Ascending aorta (tissue), 2 donors: ENCODE measurements around the gene ATOH1. TPM values are rescaled to one million over a fixed set of nuclear protein-coding genes. Genes with fewer than 3 reads are reported as not detected.

Source experiments
- DNase-seq, 2 donors: peaks; one replicate each; pipeline ENCODE4 v3.0.0-alpha.2; 2019; ENCODE audit warnings: low spot score in 2 of 2
- H3K27ac ChIP-seq, 2 donors: fragments of 200-600 bp; sonication (generic); one replicate each; pipeline ENCODE4 v1.5.1; 2016 to 2017; ENCODE audit warnings: mild to moderate bottlenecking in 1 of 2
- H3K27me3 ChIP-seq: fragments of 200-600 bp; sonication (generic); one replicate; pipeline ENCODE4 v1.5.1; 2017
- H3K36me3 ChIP-seq, 2 donors: fragments of 200-600 bp; sonication (generic); one replicate each; pipeline ENCODE4 v1.5.1; 2016
- H3K4me1 ChIP-seq, 2 donors: fragments of 200-600 bp; sonication (generic); one replicate each; pipeline ENCODE4 v1.5.1; 2016 to 2017; ENCODE audit warnings: mild to moderate bottlenecking in 1 of 2
- H3K4me3 ChIP-seq, 2 donors: fragments of 200-600 bp; sonication (generic); one replicate each; pipeline ENCODE4 v1.5.1; 2016 to 2017; ENCODE audit warnings: mild to moderate bottlenecking in 1 of 2
- H3K9me3 ChIP-seq, 2 donors: fragments of 200-600 bp; sonication (generic); one replicate each; pipeline ENCODE4 v1.5.1; 2016
- intact Hi-C: fragments of 100-400 bp; cut with DNase I; formaldehyde crosslinking; loops from one replicate; pipeline ENCODE4 v1.15.1; 2023
- total RNA-seq: library from RNA; depleted of rRNA; stranded (reverse); fragments of >200 nt; gene quantifications from one replicate; pipeline ENCODE4 v1.1.0, GENCODE V29; 2016
- TF ChIP-seq, protein P1 (sequence below), 3 experiments: fragments of 200-600 bp in 2 of 3; fragments of 450-650 bp in 1 of 3; sonication (generic) in 2 of 3; IDR thresholded peaks; one replicate each; pipeline ENCODE4 v1.5.1; 2016 to 2019; ENCODE audit warnings: antibody characterized with exemption in 3 of 3, mild to moderate bottlenecking in 1 of 3, moderate library complexity in 1 of 3

Gene ATOH1
- total RNA-seq, 1 donor from 2014 or later, result not detected

DNA sequence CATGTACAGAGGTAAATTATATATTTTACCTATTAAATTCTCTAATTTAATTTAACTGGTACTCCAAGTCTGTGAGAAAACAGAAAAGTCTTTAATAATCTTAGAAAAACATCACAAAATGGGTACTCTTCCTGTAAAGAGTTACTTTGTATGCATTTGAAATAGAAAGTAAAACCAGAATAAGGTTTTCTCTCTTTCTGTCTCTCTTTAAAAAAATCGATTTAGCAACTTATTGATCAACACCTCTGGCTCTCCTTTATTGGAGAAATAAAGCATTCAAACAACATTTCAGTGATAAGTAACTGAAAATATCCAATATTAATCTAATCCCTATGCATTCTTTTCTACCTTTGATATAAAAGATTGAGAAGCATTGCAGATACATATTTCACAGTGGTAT, 27.4 kb downstream of the ATOH1 start:
- H3K9me3 ChIP-seq, result no peaks in the 10 kb centered on the region
- H3K27me3 ChIP-seq, result no peaks in the 10 kb centered on the region
- intact Hi-C loops, result no loop called here
- no peaks in the 10 kb centered on the region for H3K36me3 ChIP-seq
- H3K4me3 ChIP-seq, result no peak overlapping the region
- H3K27ac ChIP-seq, result no peak overlapping the region
- no peaks in the 10 kb centered on the region for H3K4me1 ChIP-seq
- DNase-seq, result no peak
- TF ChIP-seq, protein P1, sequence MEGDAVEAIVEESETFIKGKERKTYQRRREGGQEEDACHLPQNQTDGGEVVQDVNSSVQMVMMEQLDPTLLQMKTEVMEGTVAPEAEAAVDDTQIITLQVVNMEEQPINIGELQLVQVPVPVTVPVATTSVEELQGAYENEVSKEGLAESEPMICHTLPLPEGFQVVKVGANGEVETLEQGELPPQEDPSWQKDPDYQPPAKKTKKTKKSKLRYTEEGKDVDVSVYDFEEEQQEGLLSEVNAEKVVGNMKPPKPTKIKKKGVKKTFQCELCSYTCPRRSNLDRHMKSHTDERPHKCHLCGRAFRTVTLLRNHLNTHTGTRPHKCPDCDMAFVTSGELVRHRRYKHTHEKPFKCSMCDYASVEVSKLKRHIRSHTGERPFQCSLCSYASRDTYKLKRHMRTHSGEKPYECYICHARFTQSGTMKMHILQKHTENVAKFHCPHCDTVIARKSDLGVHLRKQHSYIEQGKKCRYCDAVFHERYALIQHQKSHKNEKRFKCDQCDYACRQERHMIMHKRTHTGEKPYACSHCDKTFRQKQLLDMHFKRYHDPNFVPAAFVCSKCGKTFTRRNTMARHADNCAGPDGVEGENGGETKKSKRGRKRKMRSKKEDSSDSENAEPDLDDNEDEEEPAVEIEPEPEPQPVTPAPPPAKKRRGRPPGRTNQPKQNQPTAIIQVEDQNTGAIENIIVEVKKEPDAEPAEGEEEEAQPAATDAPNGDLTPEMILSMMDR (IDR thresholded peaks at IDR 0.05), result no peak

DNA sequence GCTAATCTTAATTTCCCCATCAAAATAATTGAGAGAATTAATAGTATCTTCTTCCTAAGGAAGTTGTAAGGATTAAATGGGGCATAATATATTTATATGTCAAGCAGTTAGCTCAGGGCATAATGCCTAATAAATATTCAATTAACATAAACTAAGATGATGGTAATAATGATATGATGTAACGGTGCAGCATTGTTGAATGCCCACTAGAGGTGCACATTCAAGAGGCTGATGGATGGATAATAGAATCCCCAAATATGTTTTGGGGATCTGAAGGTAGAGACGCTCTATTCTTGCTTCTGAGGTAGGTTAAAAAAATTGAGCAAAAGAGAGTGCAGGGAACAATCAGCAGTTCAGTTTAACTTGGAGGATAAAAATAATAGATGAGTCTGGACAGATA, 37.1 kb downstream of the ATOH1 start:
- TF ChIP-seq, protein P1 (IDR thresholded peaks at IDR 0.05), result no peak
- no peak for DNase-seq
- Histone ChIP-seq H3K9me3 (no peaks in the 10 kb centered on the region), H3K27ac (no peak overlapping the region), H3K27me3 (no peaks in the 10 kb centered on the region), H3K4me3 (no peak overlapping the region), H3K36me3 (no peaks in the 10 kb centered on the region), H3K4me1 (no peaks in the 10 kb centered on the region)
- intact Hi-C loops, result no loop called here

DNA sequence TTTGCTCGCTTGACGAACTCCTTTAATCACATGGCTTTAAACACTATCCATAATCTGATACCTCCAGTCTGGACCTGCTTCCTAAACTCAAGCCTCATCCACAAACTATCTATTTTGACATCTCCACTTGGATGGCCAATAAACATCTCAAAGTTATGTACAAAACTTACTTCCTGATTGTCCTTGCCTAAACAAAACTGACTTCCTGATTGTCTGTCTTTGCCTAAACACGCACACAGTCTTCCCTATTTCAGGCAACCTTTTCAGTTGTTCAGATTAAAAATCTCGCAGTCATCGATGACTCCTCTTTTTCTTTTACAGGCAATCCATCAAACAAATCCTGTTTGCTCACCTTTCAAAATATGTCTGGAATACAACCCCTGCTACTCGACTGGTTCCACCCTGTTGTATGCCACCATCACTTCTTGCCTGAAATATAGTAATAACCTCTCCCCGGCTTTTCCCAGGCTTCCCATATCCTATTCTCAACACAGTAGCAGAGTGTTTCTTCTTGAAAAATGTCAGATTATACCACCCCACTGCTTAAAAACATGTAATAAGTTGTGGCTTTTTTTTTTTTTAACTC, 39.0 kb downstream of the ATOH1 start:
- intact Hi-C loops, result no loop called here
- Histone ChIP-seq H3K27ac (no peak overlapping the region), H3K9me3 (no peaks in the 10 kb centered on the region)

DNA sequence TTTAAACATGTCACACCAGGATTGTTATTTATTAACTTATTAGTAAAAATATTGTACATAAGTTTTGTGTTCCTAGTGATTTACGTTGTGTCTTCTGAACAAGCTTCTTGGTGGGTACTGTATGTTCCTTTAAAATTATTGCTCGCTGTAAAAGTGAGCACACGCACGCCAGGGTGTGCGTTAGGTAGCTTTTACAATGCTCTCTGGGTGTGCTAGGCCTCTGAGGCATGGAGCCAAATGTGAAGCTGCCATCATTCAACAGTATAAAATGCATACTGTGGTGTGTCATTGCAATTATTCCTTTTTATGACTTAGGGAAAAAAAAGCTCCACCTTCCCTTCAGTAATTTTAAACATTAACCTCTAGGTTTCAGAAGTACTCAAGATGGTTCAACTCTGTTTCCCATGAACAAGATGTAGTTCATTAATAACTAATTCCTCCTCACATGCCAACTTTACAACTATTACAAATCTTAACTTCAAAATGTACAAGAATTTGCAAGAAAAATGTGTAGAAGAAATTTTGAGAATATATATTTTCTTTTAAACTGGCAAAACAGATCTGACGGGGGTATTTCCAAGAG, 42.4 kb downstream of the ATOH1 start:
- DNase-seq, result no peak
- Histone ChIP-seq H3K4me1 (no peaks in the 10 kb centered on the region), H3K27me3 (no peaks in the 10 kb centered on the region), H3K4me3 (no peak overlapping the region), H3K27ac (no peak overlapping the region), H3K9me3 (no peaks in the 10 kb centered on the region), H3K36me3 (no peaks in the 10 kb centered on the region)
- TF ChIP-seq, protein P1 (IDR thresholded peaks at IDR 0.05), result no peak
- intact Hi-C loops, result no loop called here

More for the DNA sequence above, 39.0 kb downstream of the ATOH1 start:
- Histone ChIP-seq H3K36me3 (no peaks in the 10 kb centered on the region), H3K4me3 (no peak overlapping the region), H3K4me1 (no peaks in the 10 kb centered on the region), H3K27me3 (no peaks in the 10 kb centered on the region)
- DNase-seq, result no peak
- TF ChIP-seq, protein P1 (IDR thresholded peaks at IDR 0.05), result no peak

DNA sequence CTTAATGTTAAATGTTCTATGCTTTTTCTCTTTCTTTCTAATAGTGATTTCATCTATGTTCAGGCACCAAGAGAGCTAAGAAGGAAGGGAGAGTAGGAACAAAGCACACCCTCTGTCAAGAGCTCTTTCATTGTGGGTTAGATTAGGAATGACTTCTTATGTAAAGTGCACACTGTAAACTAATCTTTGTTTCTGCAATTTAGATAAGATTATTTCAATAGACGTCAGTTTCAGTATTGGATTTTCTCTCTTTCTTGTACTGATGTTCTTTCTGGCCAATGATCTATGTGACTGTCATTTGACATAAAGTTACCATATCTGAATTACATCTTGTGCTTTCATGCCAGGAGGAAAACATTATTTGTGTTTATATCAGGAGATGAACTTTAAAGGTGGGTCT, 48.2 kb downstream of the ATOH1 start:
- H3K9me3 ChIP-seq, result no peaks in the 10 kb centered on the region
- TF ChIP-seq, protein P1 (IDR thresholded peaks at IDR 0.05), result no peak
- H3K4me3 ChIP-seq, result no peak overlapping the region
- no peak overlapping the region for H3K27ac ChIP-seq
- no peaks in the 10 kb centered on the region for H3K36me3 ChIP-seq
- H3K27me3 ChIP-seq, result no peaks in the 10 kb centered on the region
- intact Hi-C loops, result no loop called here
- DNase-seq, result no peak
- no peaks in the 10 kb centered on the region for H3K4me1 ChIP-seq
